Left kidney (tissue), 2 donors: ENCODE measurements around the gene WWOX. TPM values are rescaled to one million over a fixed set of nuclear protein-coding genes. Genes with fewer than 3 reads are reported as not detected.
"Not testable (repeated sequence)": the region's sequence is repeated elsewhere in the genome, so short reads cannot be mapped to it uniquely, and the experiment has no call there.

Experiments used
- DNase-seq: peaks from one replicate; pipeline ENCODE4 v3.0.0-alpha.2; 2013
- polyA plus RNA-seq: library from polyadenylated mRNA; unstranded; fragments of 120-200 nt; gene quantifications from one replicate; pipeline ENCODE4 v1.2.1, GENCODE V29; 2013; ENCODE audit not compliant: insufficient read length

The WWOX gene
- polyA plus RNA-seq, 1 donor, result 34.1 TPM

GRCh38 chr16:78501744-78502143 lies 402.3 kb downstream of the WWOX start:
- DNase-seq, result no peak

DNA sequence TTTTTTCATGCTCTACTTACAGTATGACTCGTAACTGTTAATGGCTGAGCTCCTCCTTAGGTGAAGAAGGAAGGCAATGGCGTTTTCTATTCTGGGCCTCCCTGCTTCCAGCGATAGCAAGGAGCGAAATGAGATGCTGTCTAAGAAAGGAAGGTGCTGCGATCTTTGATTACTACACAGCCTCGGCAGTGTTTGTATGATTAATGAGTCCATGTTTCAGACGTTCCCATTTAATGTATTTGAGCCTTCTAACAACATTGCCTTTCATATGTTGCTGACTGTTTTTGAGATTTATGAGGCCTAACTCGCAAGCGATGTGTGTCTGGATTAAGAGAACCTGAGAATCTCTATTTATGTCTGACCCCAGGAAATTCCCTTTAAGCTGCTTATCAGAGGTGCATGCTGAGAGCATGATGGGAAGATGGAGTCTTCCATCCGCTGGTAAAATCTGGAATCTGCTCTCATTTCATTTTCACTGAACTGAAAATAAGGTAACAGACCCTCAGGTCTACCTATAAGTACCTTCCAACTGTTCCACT lies 403.4 kb downstream of the WWOX start:
- no peak for DNase-seq

- peak; percentile 82 for DNase-seq
Observed at GRCh38 chr16:78503602-78504001, 404.1 kb downstream of the WWOX start.

DNA sequence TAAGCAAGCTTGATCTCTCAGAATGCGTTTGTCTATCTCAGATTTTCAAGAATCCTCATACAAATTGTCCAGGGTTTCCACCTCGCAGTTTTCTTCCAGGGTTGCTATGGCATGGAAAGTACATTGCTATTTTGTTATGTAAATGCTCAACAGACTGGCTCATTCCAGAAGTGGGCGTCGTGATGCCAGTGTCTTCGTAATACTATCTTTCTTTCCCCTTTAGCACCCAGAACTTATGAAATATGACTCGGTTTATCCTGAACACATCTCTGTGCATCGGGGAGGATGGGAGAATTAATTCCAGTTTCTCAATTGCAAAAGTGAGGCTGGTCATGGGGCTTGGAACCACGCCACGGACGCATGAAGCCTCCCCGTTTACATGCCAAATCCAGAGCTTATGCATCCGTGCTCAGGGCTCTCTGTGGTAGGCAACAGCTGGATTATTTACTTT lies 405.0 kb downstream of the WWOX start:
- no peak for DNase-seq

GRCh38 chr16:78505036-78505435 lies 405.6 kb downstream of the WWOX start:
- DNase-seq, result no peak

- peak; percentile 42 for DNase-seq
Observed at GRCh38 chr16:78505544-78506366, 406.3 kb downstream of the WWOX start.

- no peak for DNase-seq
Observed at GRCh38 chr16:78506367-78507193, 407.1 kb downstream of the WWOX start.

GRCh38 chr16:78507576-78507975 lies 408.1 kb downstream of the WWOX start:
- no peak for DNase-seq

DNA sequence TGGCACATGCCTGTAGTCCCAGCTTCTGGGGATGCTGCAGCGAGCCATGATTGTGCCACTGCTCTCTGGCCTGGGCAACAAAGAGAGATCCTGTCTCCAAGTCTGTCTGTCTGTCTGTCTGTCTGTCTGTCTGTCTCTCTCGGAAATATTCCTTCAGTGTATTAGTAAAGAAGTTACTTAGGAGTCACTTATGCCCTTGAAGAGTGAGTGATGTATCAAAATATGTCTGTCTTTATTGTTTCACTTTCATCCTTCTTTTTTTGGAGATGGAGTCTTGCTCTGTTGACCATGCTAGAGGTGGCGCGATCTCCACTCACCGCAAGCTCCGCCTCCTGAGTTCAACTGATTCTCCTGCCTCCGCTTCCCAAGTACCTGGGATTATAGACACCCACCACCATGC lies 410.5 kb downstream of the WWOX start:
- no peak for DNase-seq

DNA sequence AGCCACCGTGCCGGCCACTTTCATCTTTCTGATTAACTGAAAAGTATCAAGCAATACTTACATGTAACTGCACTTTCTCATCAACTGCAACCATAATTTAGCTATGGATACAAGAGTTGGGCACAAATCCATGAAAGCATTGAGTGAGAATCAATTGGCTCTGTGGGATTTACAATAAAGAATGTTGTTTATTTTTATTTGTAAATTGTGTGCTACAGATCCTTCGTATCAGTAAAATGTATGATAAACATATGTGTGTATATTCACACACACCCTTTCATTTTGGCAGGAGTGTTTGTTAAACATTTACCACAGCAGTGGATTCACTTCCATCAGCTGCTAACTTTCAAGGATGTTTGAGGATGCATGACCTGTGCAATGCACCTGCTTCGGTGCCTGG lies 411.0 kb downstream of the WWOX start:
- no peak for DNase-seq

GRCh38 chr16:78513838-78514237 lies 414.4 kb downstream of the WWOX start:
- DNase-seq, result no peak

- DNase-seq, result not testable (repeated sequence)
Observed at GRCh38 chr16:78514888-78515287, 415.4 kb downstream of the WWOX start.

GRCh38 chr16:78515421-78515820 lies 416.0 kb downstream of the WWOX start:
- no peak for DNase-seq

DNA sequence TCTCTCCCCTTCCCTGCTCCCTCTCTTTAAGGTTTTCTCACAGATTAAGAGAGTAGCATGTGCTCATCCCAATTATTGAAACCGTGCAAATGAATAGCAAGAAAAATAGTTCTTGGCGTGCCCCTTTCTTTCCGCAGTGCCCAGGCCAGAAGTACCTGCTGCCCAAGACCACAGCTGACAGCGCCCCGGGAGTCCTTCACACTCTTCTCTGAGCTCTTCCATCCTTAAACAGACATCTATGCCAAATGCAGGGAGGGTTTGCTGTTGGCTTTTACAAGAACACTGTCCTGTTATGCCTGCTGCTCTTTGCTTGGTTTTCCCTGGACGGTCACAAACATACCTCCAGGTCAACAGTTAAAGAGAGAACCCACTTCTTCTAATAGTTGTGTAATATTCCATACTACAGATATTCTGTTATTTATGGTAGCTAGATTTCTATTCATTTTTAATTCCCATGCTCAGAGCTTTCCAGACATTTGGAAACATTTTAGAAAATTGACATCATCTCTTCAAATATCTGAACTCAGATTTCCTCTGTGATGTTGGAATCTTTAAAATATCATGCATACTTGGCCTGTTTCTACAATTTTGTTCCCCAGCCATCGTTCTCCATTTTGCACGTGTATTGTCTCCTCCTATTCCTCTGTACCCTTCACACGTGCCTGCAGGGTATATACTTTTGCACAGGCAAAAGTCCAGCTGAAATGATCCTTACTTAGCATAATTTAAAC lies 416.7 kb downstream of the WWOX start:
- DNase-seq, result no peak

GRCh38 chr16:78519896-78520295 lies 420.4 kb downstream of the WWOX start:
- no peak for DNase-seq

DNA sequence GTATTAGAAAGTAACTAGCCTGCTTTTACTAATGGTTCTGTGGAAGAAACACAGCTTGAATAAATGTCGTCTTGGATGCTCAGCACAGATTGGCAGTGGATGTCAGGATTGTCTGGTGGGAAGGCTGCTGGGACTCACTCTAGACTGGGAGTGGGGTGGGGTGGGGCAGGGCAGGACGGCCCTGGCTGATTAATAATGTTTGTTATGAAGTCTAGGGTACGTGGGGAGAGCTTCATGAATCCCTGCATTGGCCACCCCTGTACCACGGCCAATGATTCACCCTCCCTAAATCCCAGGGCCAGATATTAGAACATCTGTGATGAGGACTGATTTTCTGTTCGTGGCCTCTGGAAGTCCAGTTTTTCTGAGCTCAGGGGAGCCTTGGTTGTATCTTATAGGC lies 421.0 kb downstream of the WWOX start:
- DNase-seq, result no peak

DNA sequence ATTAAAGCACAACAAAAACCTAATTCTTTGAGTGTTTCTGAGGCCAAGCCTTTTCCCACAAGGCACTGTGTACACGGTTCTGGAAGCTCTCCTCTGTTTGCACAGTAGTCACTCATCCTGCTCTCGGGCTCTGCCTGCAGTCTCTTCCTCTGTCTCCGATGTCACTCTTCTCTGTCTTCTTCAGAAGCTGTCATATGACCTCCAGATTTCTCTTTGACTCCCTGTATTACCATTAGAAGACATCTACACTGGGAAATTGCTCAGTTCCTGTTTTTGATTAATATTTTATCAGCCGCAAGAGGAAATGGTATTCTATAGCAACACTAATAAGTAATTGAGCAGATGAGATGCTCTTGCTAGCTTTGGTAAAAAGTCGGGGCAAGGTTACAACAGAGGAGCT lies 422.9 kb downstream of the WWOX start:
- no peak for DNase-seq

- peak; percentile 34 for DNase-seq
Observed at GRCh38 chr16:78523212-78523985, 423.9 kb downstream of the WWOX start.

DNA sequence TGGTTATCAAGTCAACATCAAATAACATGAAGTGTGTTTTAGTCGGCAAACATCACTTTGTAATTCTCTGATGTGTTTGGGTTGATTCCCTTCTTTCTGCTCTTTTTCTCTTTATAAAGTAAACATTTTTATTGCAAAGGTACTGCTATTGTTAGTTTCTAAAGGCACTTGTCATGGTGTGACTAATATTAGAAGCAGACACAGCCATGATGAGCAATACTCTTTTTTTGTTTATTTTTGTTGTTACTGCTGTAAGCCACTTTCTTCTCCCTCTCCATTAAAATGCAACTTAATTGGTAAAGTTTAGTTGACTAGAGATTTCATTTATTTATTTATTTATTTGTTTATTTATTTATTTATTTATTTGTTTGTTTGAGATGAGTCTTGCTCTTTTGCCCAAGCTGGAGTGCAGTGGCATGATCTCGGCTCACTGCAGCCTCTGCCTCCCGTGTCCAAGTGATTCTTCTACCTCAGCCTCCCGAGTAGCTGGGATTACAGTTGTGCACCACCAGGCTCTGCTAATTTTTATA lies 424.7 kb downstream of the WWOX start:
- DNase-seq, result no peak

DNA sequence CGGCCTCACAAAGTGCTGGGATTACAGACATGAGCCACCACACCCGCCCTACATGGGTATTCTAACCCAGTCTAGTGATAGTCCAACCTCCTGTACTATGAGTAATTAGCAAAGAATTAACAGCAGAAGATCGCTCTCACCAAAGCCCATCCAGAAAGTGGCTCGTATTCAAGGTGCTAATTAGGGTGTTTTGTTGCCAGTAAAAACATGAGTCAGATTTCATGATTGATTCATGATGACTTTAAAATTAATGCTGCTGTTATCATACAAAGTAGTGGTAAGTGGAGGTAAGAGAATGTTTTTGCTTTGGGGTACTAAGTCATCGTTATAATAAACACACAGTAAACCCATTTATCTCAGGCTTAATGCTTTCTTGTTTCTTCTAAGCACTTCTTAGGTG lies 428.8 kb downstream of the WWOX start:
- no peak for DNase-seq

GRCh38 chr16:78529881-78530280 lies 430.4 kb downstream of the WWOX start:
- DNase-seq, result no peak
